OCI-M1 (cell line): Measurements from ENCODE around the gene MYCBPAP.

Source experiments
- DNase-seq: peaks from one replicate; lab custom pipeline; 2025; lab: John Stamatoyannopoulos, UW

MYCBPAP gene

GRCh38 chr17:50537721-50538548, 29.7 kb downstream of the MYCBPAP start:
- no peak for DNase-seq

GRCh38 chr17:50538549-50539410, 30.5 kb downstream of the MYCBPAP start:
- DNase-seq = no peak

GRCh38 chr17:50539762-50540559, 31.7 kb downstream of the MYCBPAP start:
- no peak for DNase-seq

- DNase-seq = no peak
Observed at GRCh38 chr17:50540560-50541401, 32.5 kb downstream of the MYCBPAP start.

DNA sequence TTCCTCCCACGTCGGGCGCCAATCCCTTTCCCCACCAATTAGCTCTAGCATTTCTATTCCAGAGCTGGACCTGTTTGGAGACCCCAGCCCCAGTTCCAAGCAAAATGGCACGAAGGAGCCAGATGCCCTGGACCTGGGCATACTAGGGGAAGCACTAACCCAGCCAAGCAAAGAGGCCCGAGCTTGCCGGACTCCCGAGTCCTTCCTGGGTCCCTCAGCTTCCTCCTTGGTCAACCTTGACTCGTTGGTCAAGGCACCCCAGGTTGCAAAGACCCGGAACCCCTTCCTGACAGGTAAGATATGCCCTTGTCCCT, 33.1 kb downstream of the MYCBPAP start:
- no peak for DNase-seq

- DNase-seq = peak; percentile 89
Observed at GRCh38 chr17:50541716-50542688, 33.8 kb downstream of the MYCBPAP start.

DNA sequence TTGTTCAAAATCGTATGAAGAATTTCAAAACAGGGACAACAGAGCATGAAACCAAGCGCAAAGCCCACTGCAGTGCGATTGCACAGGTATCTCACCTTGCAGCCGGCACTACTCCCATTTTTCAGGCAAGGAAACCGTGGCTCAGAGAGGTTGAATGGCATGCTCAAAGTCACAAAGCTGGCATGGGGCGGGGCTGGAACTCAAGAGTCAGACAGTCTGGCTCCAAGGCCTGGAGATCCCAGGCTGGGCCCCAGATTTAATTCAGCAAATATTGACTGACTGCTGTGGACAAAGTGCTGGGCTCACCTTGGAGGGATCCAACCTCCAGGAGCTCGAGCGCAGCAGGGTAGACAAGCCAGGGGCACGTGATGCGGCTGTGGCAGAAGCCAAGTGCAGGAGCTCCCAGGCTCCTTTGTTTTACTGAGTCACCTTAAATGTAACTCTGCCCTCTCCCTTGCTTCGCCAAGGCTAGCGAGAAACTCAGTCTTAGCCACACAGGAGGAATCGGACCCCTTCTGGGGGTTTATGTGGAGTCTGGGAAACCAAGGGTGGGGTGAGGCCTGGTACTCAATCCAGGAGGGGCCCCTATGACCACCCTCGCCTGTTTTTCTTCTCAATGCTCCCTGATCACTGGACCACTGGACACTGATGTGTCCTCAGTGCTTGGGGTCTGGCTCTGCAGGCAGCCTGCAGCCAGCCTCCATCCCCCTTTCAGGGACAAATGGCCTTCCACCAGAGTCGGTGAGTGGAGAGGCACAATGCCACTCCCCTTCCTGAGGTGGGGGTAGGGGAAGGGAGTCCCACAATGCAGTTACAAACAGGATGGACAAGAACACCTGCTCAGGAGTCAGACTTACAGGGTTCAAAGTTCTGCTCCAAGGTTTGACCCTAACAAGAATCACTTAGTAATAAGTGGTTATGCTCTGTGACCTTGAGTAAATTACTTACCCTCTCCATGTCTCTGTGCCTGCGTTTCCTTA, 34.8 kb downstream of the MYCBPAP start:
- DNase-seq = no peak

DNA sequence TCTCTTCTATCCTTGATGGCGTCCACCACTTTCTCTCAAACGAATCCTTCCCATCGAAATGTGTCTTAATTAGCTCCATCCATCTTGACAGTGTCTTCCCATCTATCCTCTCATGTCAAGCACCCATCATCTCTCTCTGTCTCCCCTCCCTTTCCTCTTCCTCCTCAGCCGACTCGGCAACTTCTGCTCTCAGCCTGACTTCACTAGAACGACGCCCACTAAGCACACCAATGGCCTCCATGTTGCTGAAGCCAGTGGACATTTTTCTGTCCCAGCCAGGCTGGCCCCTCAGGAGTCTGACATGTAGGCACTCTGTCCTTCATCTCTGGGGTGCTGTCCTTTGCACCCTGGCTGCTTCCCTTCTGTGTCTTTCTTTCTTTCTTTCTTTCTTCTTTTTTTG, 36.3 kb downstream of the MYCBPAP start:
- DNase-seq = no peak

GRCh38 chr17:50545311-50545710, 37.1 kb downstream of the MYCBPAP start:
- DNase-seq = no peak

GRCh38 chr17:50546701-50547034, 38.4 kb downstream of the MYCBPAP start:
- no peak for DNase-seq

DNA sequence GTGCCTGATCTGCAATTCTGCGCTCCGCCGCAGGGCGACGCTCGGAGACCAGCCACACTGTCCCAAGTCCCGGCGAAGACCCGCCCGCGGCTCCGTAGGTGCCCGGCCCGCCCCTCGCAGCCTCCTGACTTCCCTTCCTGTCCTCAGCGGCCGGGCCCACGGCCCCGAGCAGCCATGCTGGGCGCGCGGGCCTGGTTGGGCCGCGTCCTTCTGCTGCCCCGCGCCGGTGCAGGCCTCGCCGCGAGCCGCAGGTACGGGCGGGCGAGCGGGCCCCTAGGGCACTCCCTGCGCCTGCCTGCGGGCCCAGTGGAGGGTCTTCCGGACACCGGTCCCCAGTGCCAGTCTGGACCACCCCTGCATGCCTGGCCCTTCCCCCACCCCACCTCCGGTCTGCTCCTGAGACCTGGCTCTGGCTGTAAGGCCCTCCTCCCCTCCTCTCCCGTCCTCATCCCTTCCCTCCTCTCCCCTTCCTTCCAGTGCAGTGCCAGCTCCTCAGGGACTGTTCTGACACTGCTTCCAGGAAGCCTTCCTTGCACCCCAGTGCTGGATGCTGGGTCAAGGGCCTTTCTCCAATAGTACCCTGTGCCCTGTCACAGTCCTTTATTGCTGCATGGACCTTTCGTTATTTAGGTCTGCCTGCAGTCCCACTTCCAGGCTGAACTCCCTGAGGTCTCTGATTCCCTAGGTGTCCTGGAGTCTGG, 38.9 kb downstream of the MYCBPAP start, which contains the start of gene SPATA20:
Gene SPATA20, plus strand, starts transcription at position 140 of the 701 bp plus-strand sequence. Its CDS starts 35 bp downstream, at position 175.
- DNase-seq = peak; percentile 91

DNA sequence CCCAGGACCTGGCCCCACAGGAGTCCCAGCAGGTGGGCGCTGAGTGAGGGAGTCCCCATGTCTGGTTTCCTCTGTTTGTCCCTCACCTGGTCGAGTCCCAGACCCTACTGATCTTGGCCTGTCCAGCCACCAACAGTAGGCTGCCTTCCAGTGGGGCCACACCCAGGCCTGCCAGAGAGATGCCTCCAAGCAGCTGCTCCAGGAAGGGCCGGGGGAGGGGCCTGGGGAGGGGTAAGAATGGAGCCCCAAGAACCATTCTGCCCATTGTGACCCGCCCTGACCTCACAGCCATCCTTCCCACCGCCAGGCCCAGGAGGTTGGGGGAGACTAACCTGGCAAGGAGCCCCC, 39.5 kb downstream of the MYCBPAP start:
- no peak for DNase-seq

GRCh38 chr17:50548831-50549230, 40.6 kb downstream of the MYCBPAP start:
- no peak for DNase-seq

DNA sequence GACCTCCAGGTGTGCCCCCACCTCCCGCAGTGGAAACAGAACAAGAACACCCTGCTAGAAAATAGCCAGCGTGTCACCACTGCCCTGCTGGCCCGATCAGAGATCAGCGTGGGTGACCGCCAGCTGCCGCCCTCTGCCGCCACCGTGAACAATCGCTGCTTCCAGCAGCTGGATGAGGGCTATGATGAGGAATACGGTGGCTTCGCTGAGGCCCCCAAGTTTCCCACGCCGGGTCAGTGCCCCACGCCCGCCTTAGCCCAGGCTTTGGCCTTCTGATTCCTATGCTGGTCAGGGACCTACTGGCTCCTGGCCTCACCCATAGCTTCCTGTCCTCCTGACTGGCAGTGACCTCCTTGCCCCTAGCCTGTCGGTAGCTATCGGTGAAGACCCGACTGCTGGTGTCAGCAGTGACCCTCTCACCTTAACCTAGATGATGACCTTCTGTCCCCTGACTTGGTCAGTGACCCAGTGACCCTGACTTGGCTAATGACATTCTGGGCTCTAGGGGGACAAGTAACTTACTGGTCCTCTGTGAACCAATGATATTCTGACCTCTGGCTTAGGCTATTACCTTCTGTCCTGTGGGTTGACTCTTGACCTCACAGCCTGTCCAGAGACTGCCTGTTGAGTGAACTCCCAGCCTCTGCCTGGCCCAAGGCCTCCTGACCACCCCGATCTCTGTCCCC, 41.2 kb downstream of the MYCBPAP start:
- no peak for DNase-seq

- DNase-seq = no peak
Observed at GRCh38 chr17:50549969-50550368, 41.7 kb downstream of the MYCBPAP start.

DNA sequence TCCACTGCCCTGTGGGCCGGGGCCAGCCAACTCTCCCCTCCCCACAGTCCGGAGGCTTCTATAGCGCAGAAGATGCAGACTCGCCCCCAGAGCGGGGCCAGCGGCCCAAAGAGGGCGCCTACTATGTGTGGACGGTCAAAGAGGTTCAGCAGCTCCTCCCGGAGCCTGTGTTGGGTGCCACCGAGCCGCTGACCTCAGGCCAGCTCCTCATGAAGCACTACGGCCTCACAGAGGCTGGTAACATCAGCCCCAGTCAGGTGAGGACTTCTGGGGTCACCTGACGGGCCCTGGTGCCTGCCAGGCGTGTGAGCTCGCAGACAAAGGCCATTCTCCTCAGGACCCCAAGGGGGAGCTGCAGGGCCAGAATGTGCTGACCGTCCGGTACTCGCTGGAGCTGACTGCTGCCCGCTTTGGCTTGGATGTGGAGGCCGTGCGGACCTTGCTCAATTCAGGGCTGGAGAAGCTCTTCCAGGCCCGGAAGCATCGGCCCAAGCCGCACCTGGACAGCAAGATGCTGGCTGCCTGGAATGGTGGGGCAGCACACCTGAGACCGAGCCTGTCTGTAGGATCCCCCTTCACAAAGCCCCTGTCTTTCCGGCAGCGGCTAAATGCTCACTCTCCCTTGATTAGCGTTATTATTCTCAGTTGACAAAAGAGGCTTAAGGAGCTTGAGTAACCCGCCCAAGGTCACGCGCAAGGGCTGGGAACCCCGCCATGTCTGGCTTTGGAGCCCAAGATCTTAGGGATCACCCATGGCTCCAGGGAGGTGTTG, 42.6 kb downstream of the MYCBPAP start:
- peak; percentile 79 for DNase-seq

GRCh38 chr17:50551433-50551815, 43.2 kb downstream of the MYCBPAP start:
- no peak for DNase-seq
